SH-SY5Y (cell line): Measurements from ENCODE around the gene IST1.

ENCODE experiments used
- GATA2 ChIP-seq: IDR thresholded peaks from 2 replicates; pipeline ENCODE4 v1.6.1; 2011; ENCODE audit warnings: mild to moderate bottlenecking, low read depth, low read length
- GATA3 ChIP-seq: IDR thresholded peaks from 2 replicates; pipeline ENCODE4 v1.6.1; 2011; ENCODE audit warnings: low read depth, mild to moderate bottlenecking, low read length, moderate library complexity

The IST1 gene

GRCh38 chr16:71896764-71897368 lies 1.5 kb downstream of the IST1 start:
- no peak for TF ChIP-seq GATA2
- TF ChIP-seq GATA3 = no peak

DNA sequence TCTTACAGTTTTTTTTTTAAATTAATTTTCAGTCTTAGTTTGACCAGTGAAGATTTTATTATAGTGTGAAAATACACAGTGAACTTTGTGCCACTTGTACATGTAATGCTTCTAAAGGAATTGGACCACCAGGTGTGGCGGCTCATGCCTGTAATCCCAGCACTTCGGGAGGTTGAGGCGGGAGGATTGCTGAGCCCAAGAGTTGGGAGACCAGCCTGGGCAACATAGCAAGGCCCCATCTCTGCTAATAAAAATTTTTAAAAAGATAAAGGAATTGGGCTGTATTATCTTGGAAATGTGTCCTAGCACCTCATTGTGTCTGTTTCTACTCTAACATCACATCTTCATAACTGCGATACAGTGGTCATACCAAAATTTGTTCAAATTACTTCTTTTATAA lies 3.8 kb downstream of the IST1 start:
- TF ChIP-seq GATA3 = no peak
- TF ChIP-seq GATA2 = no peak

GRCh38 chr16:71902656-71903365 lies 7.5 kb downstream of the IST1 start:
- TF ChIP-seq GATA3 = no peak

DNA sequence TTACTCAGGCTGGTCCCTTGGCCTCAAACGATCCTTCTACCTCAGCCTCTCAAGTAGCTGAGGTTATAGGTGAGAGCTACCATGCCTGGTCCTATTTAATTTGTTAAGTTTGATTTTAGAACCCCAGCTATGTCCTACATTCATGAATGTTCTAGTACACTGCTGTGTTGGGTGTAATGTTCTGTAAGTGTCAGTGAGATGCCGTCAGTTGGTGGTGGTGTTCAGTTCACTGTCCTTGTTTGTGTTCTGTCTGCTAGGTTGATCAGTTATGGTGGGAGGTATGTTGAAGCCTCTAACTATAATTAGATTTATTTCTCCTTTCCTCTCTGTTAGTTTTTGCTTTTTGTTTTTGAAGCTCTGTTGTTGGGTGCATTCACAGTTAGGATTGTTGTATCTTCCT lies 8.3 kb downstream of the IST1 start:
- TF ChIP-seq GATA2 (no peak), GATA3 (no peak)

- TF ChIP-seq GATA2 = no peak
- no peak for TF ChIP-seq GATA3
These were observed 8.9 kb downstream of the IST1 start for GRCh38 chr16:71904239-71904638.

- TF ChIP-seq GATA3 (no peak), GATA2 (no peak)
These were observed 15.8 kb downstream of the IST1 start for GRCh38 chr16:71911121-71911520.

DNA sequence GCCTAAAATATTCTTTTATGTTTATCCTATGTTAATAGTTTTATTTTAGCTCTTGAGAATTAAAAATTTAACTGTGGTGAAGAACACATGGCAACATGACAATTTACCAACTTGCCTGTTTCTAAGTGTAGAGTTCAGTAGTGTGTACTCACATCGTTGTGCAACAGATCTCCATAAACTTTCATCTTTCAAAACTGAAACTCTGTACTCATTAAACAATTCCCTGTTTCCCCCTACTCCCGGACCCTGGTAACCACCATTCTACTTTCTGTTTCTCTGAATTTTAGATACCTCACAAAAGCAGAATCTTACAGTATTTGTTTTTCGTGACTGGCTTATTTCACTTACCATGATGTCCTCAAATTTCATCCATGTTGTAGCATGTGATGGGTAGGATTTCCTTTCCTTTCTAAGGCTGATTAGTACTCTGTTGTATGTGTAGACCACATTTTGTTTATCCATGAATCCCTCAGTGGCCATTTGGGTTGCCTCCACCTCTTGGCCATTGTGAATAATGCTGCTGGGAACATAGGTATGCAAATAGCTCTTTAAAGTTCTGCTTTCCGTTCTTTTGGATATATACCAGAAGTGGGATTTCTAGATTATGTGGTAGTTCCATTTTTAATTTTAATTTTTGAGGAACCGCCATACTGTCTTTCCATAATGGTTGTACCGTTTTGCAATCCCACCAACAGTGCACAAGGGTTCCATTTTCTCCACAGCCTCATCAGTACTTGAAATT lies 17.4 kb downstream of the IST1 start:
- no peak for TF ChIP-seq GATA2
- no peak for TF ChIP-seq GATA3

- TF ChIP-seq GATA3 = no peak
- no peak for TF ChIP-seq GATA2
These were observed 19.5 kb downstream of the IST1 start for GRCh38 chr16:71914802-71915201.

DNA sequence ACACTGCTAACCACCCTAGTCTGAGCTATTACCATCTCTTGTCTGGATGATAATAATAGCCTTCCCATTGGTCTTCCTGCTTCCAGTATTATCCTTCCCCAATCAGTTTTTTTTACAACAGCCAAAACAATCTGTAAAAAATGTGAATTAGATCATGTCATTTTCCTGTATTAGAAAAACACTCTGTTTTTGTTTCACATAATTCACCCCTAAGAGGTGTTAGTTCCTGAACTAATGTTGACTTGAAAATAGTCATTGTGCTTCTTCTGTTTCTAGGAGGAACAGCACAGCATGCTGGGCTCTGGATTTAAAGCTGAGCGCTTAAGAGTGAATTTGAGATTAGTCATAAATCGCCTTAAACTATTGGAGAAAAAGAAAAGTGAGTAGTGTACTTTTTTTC lies 20.0 kb downstream of the IST1 start:
- TF ChIP-seq GATA2 = no peak
- no peak for TF ChIP-seq GATA3

- no peak for TF ChIP-seq GATA2
- no peak for TF ChIP-seq GATA3
These were observed 21.1 kb downstream of the IST1 start for GRCh38 chr16:71916397-71916920.

DNA sequence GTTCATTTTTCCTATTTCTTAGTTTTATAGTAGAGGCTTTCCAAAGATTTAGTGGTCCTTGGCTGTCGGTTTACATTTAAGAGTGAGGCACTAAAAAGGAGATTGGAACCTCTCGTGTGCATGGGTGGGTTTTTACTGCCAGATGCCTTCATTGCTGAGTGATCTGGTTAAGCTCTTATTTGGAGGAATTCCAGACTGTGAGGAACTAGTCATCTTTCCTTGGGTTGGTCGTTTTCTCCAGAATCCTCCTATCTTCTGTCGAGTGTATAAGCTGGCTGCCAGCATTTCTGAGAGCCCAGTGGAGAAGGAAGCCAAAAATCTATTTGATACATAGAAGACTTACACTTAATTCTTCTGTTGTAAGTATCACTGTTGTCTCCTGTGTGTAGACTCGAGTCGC lies 22.6 kb downstream of the IST1 start:
- TF ChIP-seq GATA2 (no peak), GATA3 (no peak; the same call in 1 of the 2 replicates)

DNA sequence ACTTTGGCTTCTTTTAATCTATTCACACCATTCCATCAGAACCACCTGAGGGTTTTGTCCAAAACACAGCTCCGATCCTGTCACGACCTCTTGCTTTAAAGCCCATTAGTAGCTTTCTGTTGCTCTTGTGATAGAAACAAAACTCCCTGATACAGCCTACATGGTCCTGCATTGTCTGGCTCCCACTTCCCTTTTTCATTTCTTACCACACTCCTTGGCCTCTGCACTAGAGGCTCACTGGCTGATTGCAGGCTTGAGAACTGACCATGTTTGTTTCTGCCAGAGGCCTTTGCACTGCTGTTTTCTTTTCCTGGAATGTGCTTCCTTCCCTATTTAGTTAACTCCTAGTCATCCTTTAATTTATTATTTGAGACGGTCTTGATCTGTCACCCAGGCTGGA lies 23.7 kb downstream of the IST1 start:
- no peak for TF ChIP-seq GATA3
- no peak for TF ChIP-seq GATA2

DNA sequence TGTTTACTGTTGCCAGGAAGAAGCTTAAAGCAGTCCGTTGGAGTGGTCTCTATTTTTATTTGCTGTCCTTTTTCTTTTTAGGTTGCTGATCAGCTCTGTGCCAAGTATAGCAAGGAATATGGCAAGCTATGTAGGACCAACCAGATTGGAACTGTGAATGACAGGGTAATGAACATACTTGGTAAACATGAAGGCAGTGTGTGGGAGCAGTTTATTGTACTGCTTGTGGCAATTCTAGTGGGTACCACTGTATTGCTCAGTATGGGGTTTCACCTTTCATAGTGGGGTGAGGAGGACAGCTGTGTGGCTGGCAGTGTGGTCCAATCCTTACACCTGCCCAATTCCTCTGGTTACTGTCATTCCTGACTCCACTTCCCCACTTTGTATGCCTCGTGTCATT lies 25.3 kb downstream of the IST1 start:
- TF ChIP-seq GATA3 (no peak), GATA2 (no peak)

DNA sequence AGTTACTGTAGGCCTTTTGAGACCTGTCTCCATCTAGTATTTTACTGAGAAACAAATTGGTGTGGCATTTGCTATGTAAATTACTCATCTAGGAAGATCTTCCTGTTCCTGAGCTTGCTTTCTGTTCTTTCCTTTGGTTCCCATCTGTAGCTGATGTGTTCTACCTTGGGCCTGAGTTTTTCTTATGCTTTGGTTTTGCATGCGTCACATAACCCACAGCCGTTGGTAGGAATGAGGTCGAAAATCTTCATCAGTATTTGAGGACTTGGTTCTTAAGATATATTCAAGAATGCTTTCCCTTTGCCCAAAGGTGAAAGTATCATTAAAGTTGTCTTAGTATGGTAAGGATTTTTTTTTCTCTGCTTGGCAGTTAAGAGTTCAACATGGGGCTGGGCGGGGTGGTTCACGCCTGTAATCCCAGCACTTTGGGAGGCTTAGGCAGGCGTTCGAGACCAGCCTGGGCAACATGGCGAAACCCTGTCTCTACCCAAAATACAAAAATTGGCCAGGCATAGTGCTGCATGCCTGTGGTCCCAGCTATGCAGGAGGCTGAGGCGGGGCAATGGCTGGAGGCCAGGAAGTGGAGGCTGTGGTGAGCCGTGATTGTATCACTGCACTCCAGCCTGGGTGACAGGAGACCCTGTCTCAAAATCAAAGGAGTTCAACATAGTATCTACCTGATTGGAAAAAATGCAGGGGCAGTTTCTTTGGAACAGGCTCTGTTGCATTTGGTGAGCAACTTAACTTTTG lies 28.8 kb downstream of the IST1 start:
- TF ChIP-seq GATA2 (no peak), GATA3 (no peak)
